Measurements from ENCODE around the gene RNASE12.
"Not testable (repeated sequence)": the region's sequence is repeated elsewhere in the genome, so short reads cannot be mapped to it uniquely, and the experiment has no call there.

RNASE12 gene

DNA sequence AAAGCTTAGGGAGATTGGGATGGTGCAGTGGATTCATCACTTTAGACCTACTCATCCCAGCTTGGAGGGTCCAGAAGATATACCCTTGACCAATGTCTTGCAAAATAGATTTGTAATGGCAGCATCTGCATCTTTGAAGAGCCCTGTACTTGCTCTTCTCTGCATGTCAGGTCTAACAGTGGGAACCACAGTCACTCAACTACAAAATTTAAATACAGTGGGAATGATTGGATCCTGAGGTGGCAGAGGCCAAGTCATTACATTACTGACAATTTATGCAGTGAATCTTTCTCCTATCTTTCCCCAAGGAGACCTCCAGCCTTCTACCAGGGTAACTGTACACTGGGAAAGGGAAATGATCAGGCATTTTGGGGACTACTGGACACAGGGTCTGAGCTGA is 22.1 kb downstream of the RNASE12 start:
- TF ChIP-seq CTCF (IDR thresholded peaks at IDR 0.05; ENCODE audit: low read depth, low read length), result no peak
- DNase-seq (ENCODE audit: extremely low read depth, low read depth), result no peak

DNA sequence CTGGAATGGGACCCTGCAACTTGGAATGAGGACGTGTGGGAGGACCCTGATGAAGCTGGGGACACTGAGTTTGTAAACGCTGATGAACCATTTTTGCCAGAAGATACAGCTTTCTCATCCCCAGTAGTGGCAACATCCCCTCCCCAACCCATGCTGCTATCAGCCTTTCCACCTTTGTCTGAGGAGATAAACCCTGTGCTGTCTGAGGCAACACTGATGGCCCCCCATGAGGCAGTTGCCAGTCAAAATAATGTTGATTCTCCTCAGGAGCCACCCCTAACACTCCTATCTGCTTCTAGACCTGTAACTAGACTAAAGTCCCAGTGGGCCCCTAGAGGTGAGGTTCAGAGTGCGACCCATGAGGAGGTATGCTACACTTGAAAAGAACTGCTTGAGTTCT is 22.8 kb downstream of the RNASE12 start:
- TF ChIP-seq CTCF (IDR thresholded peaks at IDR 0.05; ENCODE audit: low read depth, low read length), result no peak
- no peak for DNase-seq (ENCODE audit: extremely low read depth, low read depth)

DNA sequence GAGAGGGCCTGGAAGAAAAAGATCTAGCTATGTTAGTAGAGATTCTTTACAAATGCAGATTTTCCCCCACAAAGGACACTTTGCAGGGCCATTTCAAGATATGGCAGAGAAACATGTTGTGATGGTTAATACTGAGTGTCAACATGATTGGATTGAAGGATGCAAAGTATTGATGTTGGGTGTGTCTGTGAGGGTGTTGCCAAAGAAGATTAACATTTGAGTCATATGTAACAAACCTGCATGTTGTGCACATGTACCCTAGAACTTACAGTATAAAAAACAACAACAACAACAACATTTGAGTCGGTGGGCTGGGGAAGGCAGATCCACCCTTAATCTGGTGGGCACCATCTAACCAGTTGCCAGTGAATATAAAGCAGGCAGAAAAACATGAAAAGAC is 24.0 kb downstream of the RNASE12 start:
- DNase-seq (ENCODE audit: extremely low read depth, low read depth), result not testable (repeated sequence)

GRCh38 chr14:20564501-20564997 is 26.6 kb downstream of the RNASE12 start:
- TF ChIP-seq CTCF (IDR thresholded peaks at IDR 0.05; ENCODE audit: low read depth, low read length), result no peak
- no peak for DNase-seq (ENCODE audit: extremely low read depth, low read depth)

- no peak for DNase-seq (ENCODE audit: extremely low read depth, low read depth)
- no peak for TF ChIP-seq CTCF (IDR thresholded peaks at IDR 0.05; ENCODE audit: low read depth, low read length)
These were observed 27.2 kb downstream of the RNASE12 start for GRCh38 chr14:20563971-20564370.

DNA sequence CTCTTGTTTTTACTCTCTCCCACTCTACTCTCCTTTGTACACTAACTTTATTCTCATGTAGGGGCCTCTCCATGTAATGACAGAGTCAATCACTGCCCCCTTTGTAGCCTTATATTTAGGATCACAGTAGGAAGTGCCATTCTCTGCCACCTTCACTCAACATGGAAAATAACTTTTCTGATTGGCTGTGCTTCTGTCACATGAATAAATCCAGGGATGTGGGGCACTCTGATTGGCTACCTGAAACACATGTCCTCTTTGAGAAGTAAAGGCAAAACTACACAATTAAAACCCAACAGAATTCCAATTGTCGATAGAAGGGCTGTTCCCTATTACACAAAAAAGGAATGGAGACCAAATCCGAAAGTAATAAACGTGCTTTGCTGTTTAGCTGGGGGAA is 30.2 kb downstream of the RNASE12 start, which contains the start of gene RNASE9:
RNASE9 (minus strand) TSS at position 87 of the 400 bp plus-strand sequence.
- DNase-seq (ENCODE audit: extremely low read depth, low read depth), result no peak
- no peak for TF ChIP-seq CTCF (IDR thresholded peaks at IDR 0.05; ENCODE audit: low read depth, low read length)

DNA sequence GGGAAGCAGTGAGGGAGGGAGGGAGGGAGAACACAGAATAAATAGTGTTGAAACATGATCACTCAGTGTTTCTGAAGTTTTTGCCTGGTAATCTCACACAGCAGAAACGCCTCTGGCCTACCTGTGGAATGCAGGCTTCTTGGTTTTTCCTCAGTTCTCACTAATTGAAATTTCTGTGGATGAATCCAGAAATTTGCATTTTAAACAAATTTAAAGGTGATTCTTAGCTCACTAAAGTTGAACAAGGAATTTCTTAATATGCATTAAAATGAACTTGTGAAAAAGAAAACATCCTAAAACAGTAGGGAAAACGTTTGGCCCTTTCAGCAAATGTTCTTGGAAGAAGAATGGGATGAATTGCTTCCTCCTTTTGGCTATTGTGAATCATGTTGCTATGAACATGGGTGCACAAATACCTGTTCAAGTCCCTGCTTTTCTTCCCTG is 31.7 kb downstream of the RNASE12 start:
- no peak for TF ChIP-seq CTCF (IDR thresholded peaks at IDR 0.05; ENCODE audit: low read depth, low read length)
- DNase-seq (ENCODE audit: extremely low read depth, low read depth), result no peak

- TF ChIP-seq CTCF (IDR thresholded peaks at IDR 0.05; ENCODE audit: low read depth, low read length), result no peak
- DNase-seq (ENCODE audit: extremely low read depth, low read depth), result no peak
These were observed 34.0 kb downstream of the RNASE12 start for GRCh38 chr14:20557212-20557542.
